ENCODE measurements around the gene PEX6. TPM values are rescaled to one million over a fixed set of nuclear protein-coding genes. Genes with fewer than 3 reads are reported as not detected.
A peak's percentile ranks its signal among the peaks of the same experiment; 100 is the strongest.

The PEX6 gene, protein sequence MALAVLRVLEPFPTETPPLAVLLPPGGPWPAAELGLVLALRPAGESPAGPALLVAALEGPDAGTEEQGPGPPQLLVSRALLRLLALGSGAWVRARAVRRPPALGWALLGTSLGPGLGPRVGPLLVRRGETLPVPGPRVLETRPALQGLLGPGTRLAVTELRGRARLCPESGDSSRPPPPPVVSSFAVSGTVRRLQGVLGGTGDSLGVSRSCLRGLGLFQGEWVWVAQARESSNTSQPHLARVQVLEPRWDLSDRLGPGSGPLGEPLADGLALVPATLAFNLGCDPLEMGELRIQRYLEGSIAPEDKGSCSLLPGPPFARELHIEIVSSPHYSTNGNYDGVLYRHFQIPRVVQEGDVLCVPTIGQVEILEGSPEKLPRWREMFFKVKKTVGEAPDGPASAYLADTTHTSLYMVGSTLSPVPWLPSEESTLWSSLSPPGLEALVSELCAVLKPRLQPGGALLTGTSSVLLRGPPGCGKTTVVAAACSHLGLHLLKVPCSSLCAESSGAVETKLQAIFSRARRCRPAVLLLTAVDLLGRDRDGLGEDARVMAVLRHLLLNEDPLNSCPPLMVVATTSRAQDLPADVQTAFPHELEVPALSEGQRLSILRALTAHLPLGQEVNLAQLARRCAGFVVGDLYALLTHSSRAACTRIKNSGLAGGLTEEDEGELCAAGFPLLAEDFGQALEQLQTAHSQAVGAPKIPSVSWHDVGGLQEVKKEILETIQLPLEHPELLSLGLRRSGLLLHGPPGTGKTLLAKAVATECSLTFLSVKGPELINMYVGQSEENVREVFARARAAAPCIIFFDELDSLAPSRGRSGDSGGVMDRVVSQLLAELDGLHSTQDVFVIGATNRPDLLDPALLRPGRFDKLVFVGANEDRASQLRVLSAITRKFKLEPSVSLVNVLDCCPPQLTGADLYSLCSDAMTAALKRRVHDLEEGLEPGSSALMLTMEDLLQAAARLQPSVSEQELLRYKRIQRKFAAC
- total RNA-seq, result 13.1 TPM

DNA sequence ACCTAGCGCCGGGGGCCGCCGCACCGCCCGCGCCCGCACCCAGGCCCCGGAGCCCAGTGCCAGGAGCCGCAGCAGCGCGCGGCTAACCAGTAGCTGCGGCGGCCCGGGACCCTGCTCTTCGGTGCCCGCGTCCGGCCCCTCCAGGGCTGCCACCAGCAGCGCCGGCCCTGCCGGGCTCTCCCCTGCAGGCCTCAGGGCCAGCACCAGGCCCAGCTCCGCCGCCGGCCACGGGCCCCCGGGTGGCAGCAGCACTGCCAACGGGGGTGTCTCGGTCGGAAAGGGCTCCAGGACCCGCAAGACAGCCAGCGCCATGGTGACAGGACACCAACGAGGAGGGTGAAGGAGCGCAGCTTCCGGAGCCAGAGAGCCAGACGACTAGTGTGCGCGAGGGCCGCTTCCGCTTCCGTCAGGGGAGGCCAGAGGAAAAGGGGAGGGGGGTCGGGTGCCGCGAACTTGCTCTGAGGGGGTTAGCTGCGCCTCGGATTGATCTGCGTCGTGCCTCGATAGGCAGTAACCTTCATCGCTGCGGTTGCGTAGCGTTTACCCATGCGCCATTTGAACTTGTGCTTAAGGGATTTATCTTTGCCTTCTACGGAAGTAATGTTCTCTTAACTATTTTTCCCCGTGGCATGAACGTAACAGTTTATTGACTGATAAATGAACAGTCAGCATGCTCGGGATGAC is at the start of gene PEX6:
Gene PEX6 (minus strand): TSS at position 343 of the 684 bp plus-strand sequence. CDS start 31 bp downstream, at position 312.
- DNase-seq, result peak; percentile 88

GRCh38 chr6:43026365-43026764 is 47.4 kb upstream of the PEX6 start:
- DNase-seq, result no peak

GRCh38 chr6:43024436-43024835 is 45.5 kb upstream of the PEX6 start:
- no peak for DNase-seq

DNA sequence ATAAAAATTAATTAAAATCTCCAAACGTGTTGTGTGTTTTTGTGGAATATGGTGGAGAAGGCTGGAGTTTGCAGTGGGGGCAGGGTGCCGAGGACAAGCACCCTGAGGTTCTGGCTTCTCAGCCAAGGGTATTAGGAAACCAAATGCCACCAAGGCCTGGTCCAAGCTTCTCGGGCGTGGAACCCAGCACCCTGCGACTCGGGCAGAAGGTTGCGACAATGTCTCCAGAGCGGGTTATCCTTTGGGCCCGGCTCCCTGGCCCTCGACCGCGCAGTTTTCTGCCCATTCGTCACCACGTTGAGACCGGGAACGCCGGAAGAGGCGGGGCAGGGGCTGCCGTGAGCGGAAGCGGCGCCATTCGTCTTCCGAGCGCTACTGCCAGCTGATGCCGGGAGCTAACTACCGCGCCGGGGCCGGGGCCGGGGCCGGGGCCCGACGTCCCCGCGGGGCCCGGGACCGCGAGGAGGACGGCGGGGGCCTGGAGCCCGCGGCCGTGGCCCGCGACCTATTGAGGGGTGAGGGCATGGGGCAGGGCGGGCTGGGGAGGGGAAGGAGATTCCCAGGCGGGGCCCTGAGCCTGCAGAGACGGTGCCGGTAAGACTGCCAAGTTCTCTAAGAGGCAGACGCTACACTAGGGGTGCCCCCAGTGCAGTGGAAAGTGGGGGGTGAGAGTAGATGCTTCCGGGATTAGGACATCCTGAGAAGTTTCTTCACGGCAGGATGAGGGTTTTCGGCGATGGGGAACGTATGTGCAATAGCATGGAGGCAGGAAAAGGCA is 42.5 kb upstream of the PEX6 start, which contains the start of gene RRP36:
Gene RRP36 (plus strand): TSS at position 354 of the 778 bp plus-strand sequence. CDS start 32 bp downstream, at position 386.
- DNase-seq, result peak; percentile 58

DNA sequence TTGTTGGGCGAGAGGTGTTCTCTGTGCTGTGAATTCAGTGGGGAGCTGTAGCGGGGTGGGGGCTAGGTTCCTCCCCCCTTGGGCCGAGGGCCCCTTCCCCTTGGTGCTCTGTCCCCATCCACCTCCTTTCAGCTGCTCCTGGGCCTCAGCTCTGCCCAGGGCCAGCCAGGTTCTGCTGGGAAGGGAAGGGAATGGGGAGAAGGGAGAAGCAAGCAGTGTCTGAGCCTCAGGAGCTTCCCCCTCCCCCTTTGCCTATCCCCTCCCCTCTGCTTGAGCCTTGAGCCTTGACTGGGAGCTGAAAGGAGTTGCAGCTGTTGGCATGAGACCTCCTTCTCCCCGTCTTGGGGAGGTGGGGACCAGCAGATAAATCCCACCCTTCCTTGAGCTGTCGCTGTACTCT is 41.9 kb upstream of the PEX6 start:
- no peak for DNase-seq

GRCh38 chr6:43020052-43020705 is 41.2 kb upstream of the PEX6 start:
- no peak for DNase-seq

DNA sequence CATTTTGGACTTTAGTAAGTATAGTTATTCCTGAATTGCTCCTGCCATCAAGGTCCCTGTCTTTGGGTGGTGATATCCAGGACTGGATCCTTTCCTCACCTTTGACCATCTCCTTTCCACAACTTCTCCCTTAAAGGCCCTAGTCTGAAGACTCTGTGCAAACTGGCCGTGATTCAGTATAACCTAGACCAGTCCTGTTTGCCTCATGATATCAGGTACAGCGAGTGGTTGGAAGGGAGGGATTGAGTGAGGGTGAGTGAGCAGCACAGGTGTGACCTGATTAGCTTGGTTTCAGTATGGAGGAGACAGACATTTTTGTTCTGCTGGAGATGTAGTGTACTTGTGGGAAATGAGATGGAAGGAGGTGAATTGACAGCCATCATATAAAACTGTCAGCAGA is 40.2 kb upstream of the PEX6 start:
- DNase-seq, result no peak

DNA sequence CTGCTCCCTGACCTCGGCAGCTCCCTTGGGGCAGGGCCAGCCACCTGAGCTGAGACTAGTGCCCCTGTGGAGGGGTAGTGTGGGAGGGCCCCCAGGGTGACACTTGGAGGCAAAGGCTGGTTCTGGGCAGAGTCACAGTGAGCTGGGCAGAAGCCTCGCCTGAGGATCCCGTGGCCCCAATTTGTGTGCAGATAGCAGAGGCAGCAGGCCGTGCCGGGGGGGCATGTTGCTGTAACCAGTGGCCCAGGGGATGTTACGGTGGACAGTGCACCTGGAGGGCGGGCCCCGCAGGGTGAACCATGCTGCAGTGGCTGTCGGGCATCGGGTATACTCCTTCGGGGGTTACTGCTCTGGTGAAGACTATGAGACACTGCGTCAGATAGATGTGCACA is 38.0 kb upstream of the PEX6 start:
- DNase-seq, result no peak

DNA sequence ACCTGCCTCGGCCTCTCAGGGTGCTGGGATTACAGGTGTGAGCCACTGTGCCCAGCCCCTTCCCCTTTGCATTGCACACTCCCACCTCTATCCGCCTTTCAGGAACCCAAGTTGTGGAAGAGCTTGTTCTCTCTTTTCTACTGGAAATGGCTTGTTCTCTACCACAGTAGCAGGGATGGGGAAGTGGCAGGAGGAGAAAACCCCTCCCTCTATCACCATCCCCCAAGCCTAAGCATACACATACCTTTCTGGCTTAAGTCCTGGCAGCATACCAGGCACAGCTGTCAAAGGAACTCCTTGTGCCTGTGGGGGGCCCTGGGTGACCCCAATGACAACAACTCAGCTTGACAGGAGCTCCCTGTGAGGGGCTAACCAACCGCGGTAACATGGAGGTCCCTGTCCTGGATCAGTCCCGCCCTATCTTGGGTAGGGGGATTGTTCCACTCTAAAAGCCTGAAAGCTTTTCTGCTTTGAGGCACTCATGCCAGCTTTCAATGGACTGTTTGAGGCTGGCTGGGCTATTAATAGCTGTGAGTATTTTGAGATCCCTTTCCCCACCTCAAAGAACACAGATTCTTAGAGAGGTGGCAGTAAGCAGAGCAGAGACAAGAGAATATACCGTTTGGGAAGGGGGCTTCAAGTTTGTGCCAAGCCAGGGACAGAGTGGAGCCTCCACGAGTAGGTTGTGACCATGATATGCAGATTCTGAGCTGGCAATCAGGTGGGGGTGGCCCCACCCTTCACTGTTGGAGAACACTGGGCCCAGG is 37.4 kb upstream of the PEX6 start:
- no peak for DNase-seq

GRCh38 chr6:43014434-43014909 is 35.5 kb upstream of the PEX6 start:
- no peak for DNase-seq

GRCh38 chr6:43013843-43014433 is 35.0 kb upstream of the PEX6 start, which contains the start of the genes KLHDC3 and MEA1:
Gene KLHDC3 (plus strand): TSS chr6:43014249. CDS start chr6:43017193, 2,944 bp downstream.
Gene MEA1 (minus strand): TSS chr6:43013946. CDS start chr6:43013813, 133 bp downstream.
- DNase-seq, result peak; percentile 100

DNA sequence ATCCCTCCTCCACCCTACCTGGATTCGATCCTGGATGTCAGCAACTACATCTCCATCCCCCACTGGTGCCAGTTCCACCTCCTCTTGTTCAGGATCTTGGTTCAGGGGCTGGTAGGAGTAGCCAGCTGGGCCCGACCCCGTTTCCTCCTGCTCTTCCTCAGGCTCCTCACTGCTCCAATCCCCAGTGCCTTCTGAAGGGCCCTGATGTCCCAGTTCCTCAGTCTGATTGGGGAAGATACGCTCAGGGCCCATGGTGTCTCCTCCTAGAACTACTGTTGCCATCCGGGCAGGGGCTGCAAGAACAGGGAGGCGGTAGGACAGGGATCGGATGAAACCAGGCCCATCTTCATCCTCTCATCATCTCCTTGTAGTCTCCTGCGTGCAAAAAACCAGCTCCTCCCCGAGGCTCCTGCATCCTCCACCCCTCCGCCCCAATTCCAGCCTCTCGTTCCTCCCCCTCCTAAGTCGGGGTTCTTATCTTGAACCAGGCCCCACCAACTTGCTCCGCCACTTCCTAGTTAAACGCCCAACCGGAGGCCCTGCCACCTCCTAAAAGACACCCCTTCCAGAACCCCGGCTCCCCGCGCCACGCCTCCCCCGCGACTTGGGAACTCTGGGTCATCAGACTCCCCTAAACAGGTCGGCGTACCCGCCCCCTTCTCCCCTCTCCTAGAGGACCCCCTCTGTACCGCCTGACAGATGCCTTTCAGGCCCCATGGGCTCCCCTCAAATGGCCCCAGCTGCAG is 34.3 kb upstream of the PEX6 start:
- no peak for DNase-seq

- no peak for DNase-seq
These were observed 33.4 kb upstream of the PEX6 start for GRCh38 chr6:43012364-43012763.

GRCh38 chr6:43011207-43011606 is 32.2 kb upstream of the PEX6 start:
- DNase-seq, result no peak

DNA sequence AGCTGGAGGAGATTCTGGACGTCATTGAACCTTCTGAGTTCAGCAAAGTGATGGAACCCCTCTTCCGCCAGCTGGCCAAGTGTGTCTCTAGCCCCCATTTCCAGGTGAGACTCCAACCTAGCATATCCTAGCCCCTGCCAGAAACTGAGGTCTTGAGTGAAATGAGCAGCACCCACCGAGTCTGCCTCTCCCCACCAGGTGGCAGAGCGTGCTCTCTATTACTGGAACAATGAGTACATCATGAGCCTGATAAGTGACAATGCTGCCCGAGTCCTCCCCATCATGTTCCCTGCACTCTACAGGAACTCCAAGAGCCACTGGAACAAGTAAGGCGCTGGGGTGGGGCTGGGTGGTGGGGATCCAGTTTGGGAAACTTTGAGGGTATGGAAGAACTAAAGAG is 30.1 kb upstream of the PEX6 start:
- DNase-seq, result peak; percentile 20

GRCh38 chr6:43007126-43007525 is 28.1 kb upstream of the PEX6 start:
- no peak for DNase-seq

DNA sequence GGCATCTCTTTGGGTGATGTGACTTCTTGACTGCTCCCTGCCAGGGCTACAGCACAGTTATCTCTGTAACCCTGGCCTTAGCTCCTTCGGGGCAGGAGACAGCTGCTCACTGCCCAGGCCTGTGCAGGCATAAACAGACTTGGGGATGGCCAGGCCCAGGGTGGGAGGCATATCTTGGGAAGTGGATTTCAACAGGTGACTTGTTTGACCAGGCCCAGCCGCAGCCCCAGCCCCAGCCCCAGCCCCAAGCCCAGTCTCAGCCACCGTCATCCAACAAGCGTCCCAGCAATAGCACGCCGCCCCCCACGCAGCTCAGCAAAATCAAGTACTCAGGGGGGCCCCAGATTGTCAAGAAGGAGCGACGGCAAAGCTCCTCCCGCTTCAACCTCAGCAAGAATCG is 27.3 kb upstream of the PEX6 start:
- DNase-seq, result no peak

DNA sequence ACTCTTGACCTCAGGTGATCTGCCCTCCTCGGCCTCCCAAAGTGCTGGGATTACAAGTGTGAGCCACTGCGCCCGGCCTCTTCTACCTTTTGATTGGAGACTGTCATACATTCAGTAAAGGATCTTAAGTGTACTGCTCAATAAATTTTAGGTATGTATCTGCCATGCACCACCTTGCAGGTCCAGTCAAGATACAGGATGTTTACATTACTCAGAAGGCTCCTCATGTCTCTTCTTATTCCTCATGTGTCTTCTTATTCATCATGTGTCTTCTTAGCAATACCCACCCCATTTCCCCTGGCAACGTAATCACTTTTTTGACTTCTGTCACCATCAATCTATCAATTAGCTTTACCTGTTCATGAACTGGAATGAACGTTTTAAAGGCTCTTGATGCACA is 26.9 kb upstream of the PEX6 start:
- DNase-seq, result no peak

DNA sequence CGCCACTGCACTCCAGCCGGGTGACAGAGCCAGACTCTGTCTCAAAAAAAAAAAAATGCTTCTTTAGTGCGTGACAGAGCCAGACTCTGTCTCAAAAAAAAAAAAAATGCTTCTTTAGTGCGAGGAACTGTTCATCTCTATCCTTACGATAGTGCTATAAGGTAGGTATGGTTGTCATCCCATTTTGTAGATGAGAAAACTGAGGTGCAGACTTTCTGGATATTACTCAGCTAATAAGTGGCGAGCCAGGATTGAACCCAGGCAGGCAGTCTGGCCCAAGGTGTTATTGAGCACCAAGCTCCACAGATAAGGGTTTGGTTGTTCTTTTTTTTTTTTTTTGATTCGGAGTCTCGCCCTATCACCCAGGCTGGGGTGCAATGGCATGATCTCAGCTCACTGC is 22.9 kb upstream of the PEX6 start:
- DNase-seq, result no peak

Data from skin of body (tissue), 2 donors.